GM12878 (cell line): ENCODE results near the gene ZNF644. TPM values are rescaled to one million over a fixed set of nuclear protein-coding genes. Genes with fewer than 3 reads are reported as not detected.

Experiments
- ATAC-seq: fragments of 200-7000 bp; cut with Tn5 transposase; 3 replicates; pipeline ENCODE4 v1.9.1; 2020; ENCODE audit warnings: mild to moderate bottlenecking, moderate library complexity
- BruUV-seq: library from RNA; stranded (reverse); fragments of 400-500 nt; replicated peaks from 2 replicates; lab custom pipeline; 2021; lab: Mats Ljungman, UMichigan
- CTCF ChIA-PET: fragments of 300-600 bp; sonication (Branson Sonifier 250); formaldehyde crosslinking; extraction: SDS; loops from one replicate; lab custom pipeline; 2021; ENCODE audit warnings: inconsistent platforms; lab: Yijun Ruan, JAX
- POLR2A ChIA-PET: fragments of 350-600 bp; formaldehyde crosslinking; extraction: SDS; loops from one replicate; lab custom pipeline; 2021; ENCODE audit warnings: inconsistent platforms; lab: Charles Lee
- RAD21 ChIA-PET: fragments of 300-600 bp; sonication (Branson Sonifier 250); formaldehyde crosslinking; loops from one replicate; lab custom pipeline; 2023; ENCODE audit warnings: antibody characterized with exemption; ENCODE audit not compliant: unreplicated experiment; lab: Charles Lee
- SMC1A ChIA-PET: fragments of 300-600 bp; sonication (Branson Sonifier 250); formaldehyde crosslinking; loops from one replicate; lab custom pipeline; 2023; ENCODE audit not compliant: unreplicated experiment, uncharacterized antibody; lab: Charles Lee
- DNase-seq: peaks from one replicate; pipeline ENCODE4 v3.0.0-alpha.2; 2011; ENCODE audit warnings: low read depth, low spot score
- FAIRE-seq: peaks from 3 replicates; lab custom pipeline; 2011; peaks lifted over from hg19 to GRCh38; lab: Jason Lieb, UNC
- H2AFZ ChIP-seq: 2 replicates; pipeline ENCODE4 v1.6.0; 2011; ENCODE audit warnings: low read depth, low read length, control low read depth; ENCODE audit not compliant: control insufficient read depth
- H3K27ac ChIP-seq: 2 replicates; pipeline ENCODE4 v1.5.1; 2011; ENCODE audit warnings: control low read depth; ENCODE audit not compliant: control insufficient read depth, insufficient read depth
- H3K27me3 ChIP-seq, 2 experiments: replicated peaks in 1 of 2; 2 replicates each; pipeline versions ENCODE4 v1.6.0 to v1.6.1; 2011; ENCODE audit warnings: low read length in 1 of 2; ENCODE audit not compliant: control insufficient read depth in 2 of 2, insufficient read depth in 2 of 2
- H3K36me3 ChIP-seq, 2 experiments: 2 replicates each; pipeline ENCODE4 v1.5.1; 2011; ENCODE audit warnings: low read length in 1 of 2; ENCODE audit not compliant: control insufficient read depth in 2 of 2, insufficient read depth in 2 of 2
- H3K4me1 ChIP-seq: 2 replicates; pipeline ENCODE4 v1.6.1; 2011; ENCODE audit warnings: mild to moderate bottlenecking, low read length, moderate library complexity, mixed read lengths; ENCODE audit not compliant: control insufficient read depth, insufficient read depth
- H3K4me2 ChIP-seq: 2 replicates; pipeline ENCODE4 v1.6.0; 2011; ENCODE audit warnings: control low read depth; ENCODE audit not compliant: control insufficient read depth, insufficient read depth
- H3K4me3 ChIP-seq: fragments of 200-600 bp; sonication (generic); 2 replicates; pipeline ENCODE4 v1.5.1; 2016
- H3K79me2 ChIP-seq: 2 replicates; pipeline ENCODE4 v1.6.0; 2011; ENCODE audit warnings: low read length; ENCODE audit not compliant: control insufficient read depth, insufficient read depth
- H3K9ac ChIP-seq: 2 replicates; pipeline ENCODE4 v1.8.0; 2011; ENCODE audit warnings: low read length, control low read depth, mixed read lengths; ENCODE audit not compliant: control insufficient read depth, insufficient read depth
- H3K9me3 ChIP-seq: replicated peaks from 3 replicates; pipeline ENCODE4 v1.5.1; 2011; ENCODE audit warnings: mild to moderate bottlenecking, low read length; ENCODE audit not compliant: control insufficient read depth, insufficient read depth
- H4K20me1 ChIP-seq: 2 replicates; pipeline ENCODE4 v1.6.0; 2011; ENCODE audit not compliant: control insufficient read depth, insufficient read depth
- ETV6 ChIP-seq, 2 experiments: fragments of 450-650 bp in 1 of 2; IDR thresholded peaks in 1 of 2; conservative IDR thresholded peaks in 1 of 2; 2 replicates each; pipeline ENCODE4 v1.6.1; 2014; ENCODE audit warnings: antibody characterized with exemption in 1 of 2, borderline replicate concordance in 1 of 2, low read depth in 1 of 2, mild to moderate bottlenecking in 1 of 2, moderate library complexity in 1 of 2
- KDM1A ChIP-seq: fragments of 200-600 bp; sonication (generic); IDR thresholded peaks from 2 replicates; pipeline ENCODE4 v1.6.1; 2016; ENCODE audit warnings: borderline replicate concordance
- KLF5 ChIP-seq: fragments of 450-650 bp; IDR thresholded peaks from 2 replicates; pipeline ENCODE4 v1.6.1; 2014; ENCODE audit warnings: mild to moderate bottlenecking; ENCODE audit not compliant: partially characterized antibody
- SPI1 ChIP-seq: IDR thresholded peaks from 2 replicates; pipeline ENCODE4 v1.6.1; 2011; ENCODE audit warnings: low read depth, mild to moderate bottlenecking, low read length, moderate library complexity, borderline replicate concordance; ENCODE audit not compliant: insufficient read depth
- ZBTB40 ChIP-seq: fragments of 450-650 bp; IDR thresholded peaks from 2 replicates; pipeline ENCODE4 v1.6.1; 2016; ENCODE audit warnings: mild to moderate bottlenecking, moderate library complexity, borderline replicate concordance
- in situ Hi-C: fragments of 300-500 bp; cut with MboI; formaldehyde crosslinking; loops from 9 replicates; pipeline ENCODE4 v1.14.3; 2018; ENCODE audit warnings: mixed read lengths
- intact Hi-C: fragments of 100-400 bp; cut with micrococcal nuclease; formaldehyde crosslinking; loops from one replicate; pipeline ENCODE4 v1.14.2; 2022; ENCODE audit not compliant: unreplicated experiment
- polyA plus RNA-seq, 11 experiments: library from polyadenylated mRNA; depleted of rRNA in 4 of 11; unstranded in 6 of 11; stranded (reverse) in 5 of 11; fragments of >200 nt; fragmentation: Nextera tagmentation in 4 of 11; fragmentation: Illumina TruSeq in 1 of 11; extraction: Ambion mirVana in 4 of 11; extraction: Trizol in 1 of 11; gene quantifications; 1 replicate in 1 of 11; 2 replicates in 10 of 11; pipeline versions ENCODE4 v1.2.1 to v1.2.3, GENCODE V29; 2011 to 2016; ENCODE audit warnings: inconsistent platforms in 2 of 11, missing spikeins in 2 of 11, low read depth in 1 of 11
- total RNA-seq, 4 experiments: library from RNA; depleted of rRNA in 3 of 4; stranded (reverse); fragments of >200 nt in 3 of 4; fragmentation: Illumina TruSeq in 1 of 4; extraction: Trizol in 1 of 4; gene quantifications; 2 replicates each; pipeline versions ENCODE4 v1.2.1 to v1.2.3, GENCODE V29; 2013 to 2021

Gene ZNF644
- total and polyA plus RNA-seq, 10 of the 15 experiments (the other 5 are each of a cell fraction or from before 2014, with no cell fraction given), result 17.7 to 55.3 (median 29.5) TPM

GRCh38 chr1:90990779-90991178 is 31.1 kb downstream of the ZNF644 start (continued):
- no peak for TF ChIP-seq ZBTB40
- TF ChIP-seq ETV6 (conservative IDR thresholded peaks at IDR 0.05 in 1 of 2, IDR thresholded peaks at IDR 0.05 in 1 of 2; ENCODE audit: borderline replicate concordance in 1 of 2, low read depth in 1 of 2), result no peak
- no peak for TF ChIP-seq KLF5

- H3K9me3 ChIP-seq, result peaks cover 33% of the 10 kb centered on the region
- no peak overlapping the region for H3K4me3 ChIP-seq
- BruUV-seq, result no TSS peak
- ChIA-PET CTCF (interaction anchor here (1.0 kb wide), 2 partner anchors 15 to 25 kb away, joined by 3 read pairs; no protein-coding TSS in a partner anchor), POLR2A (no interaction called here), RAD21 (no interaction called here), SMC1A (interaction anchor here (1.3 kb wide), 1 partner anchor 30 kb away, joined by 4 read pairs; no protein-coding TSS in a partner anchor)
- FAIRE-seq, result no peak
- no peaks in the 10 kb centered on the region for H4K20me1 ChIP-seq
- H3K36me3 ChIP-seq, result peaks cover 2 to 9% of the 10 kb centered on the region in 2 experiments; a peak in 3 of 4 replicates
- DNase-seq, result no peak
- intact Hi-C loops, result no loop called here
- peaks cover 93% of the 10 kb centered on the region for H3K79me2 ChIP-seq
- TF ChIP-seq SPI1 (peak; percentile 88), KDM1A (no peak)
- no peak overlapping the region for H3K4me2 ChIP-seq
- peak; percentile 77 for ATAC-seq
- H2AFZ ChIP-seq, result no peak overlapping the region
- no peak overlapping the region for H3K9ac ChIP-seq
- peaks cover 8% of the 10 kb centered on the region for H3K4me1 ChIP-seq
- H3K27ac ChIP-seq, result peak overlapping the region; percentile 28; the same call in 1 of the 2 replicates
- in situ Hi-C loops, result no loop called here
- no peaks in the 10 kb centered on the region for H3K27me3 ChIP-seq
These were observed 31.8 kb downstream of the ZNF644 start for GRCh38 chr1:90989990-90990389.
